G401 (cell line): ENCODE results near the gene ATP1A4. TPM values are rescaled to one million over a fixed set of nuclear protein-coding genes. Genes with fewer than 3 reads are reported as not detected.
"Not testable (repeated sequence)": the region's sequence is repeated elsewhere in the genome, so short reads cannot be mapped to it uniquely, and the experiment has no call there.

Experiments
- DNase-seq: peaks from one replicate; pipeline ENCODE4 v3.0.0-alpha.2; 2015; ENCODE audit warnings: low spot score
- in situ Hi-C: cut with HindIII; loops from 2 replicates; pipeline ENCODE4 v1.10.0; 2016; ENCODE audit warnings: low sequenced_read_pairs, mixed read lengths
- total RNA-seq: library from RNA; depleted of rRNA; stranded (reverse); fragments of >200 nt; shearing (Covaris generic); gene quantifications from 2 replicates; pipeline ENCODE4 v1.2.3, GENCODE V29; 2014; rRNA removed

Gene ATP1A4
- total RNA-seq, result not detected in 2 replicates

DNA sequence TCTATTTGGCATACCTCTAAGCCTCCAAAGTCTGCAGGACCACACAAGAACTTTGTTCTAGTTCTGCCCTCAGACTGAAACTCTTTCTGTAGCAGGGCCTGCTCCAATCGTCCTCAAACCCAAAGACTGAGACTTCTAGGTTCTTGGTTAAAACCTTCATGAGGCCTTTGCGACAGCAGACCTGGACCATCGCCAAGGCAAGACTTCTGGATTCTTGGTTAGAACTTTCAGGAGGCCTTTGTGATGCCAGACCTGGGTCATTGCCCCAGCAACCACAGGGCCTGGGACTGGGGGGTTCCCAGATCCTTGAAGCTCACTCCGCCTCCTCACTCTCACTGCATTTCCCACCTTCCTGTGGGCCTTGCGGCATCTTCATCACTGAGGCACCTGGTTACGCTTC is at the start of gene ATP1A4:
Gene ATP1A4, plus strand, starts transcription at position 301 of the 400 bp plus-strand sequence. CDS start 438 bp downstream, outside the sequence.
- DNase-seq, result no peak
- in situ Hi-C loops, result no loop called here

DNA sequence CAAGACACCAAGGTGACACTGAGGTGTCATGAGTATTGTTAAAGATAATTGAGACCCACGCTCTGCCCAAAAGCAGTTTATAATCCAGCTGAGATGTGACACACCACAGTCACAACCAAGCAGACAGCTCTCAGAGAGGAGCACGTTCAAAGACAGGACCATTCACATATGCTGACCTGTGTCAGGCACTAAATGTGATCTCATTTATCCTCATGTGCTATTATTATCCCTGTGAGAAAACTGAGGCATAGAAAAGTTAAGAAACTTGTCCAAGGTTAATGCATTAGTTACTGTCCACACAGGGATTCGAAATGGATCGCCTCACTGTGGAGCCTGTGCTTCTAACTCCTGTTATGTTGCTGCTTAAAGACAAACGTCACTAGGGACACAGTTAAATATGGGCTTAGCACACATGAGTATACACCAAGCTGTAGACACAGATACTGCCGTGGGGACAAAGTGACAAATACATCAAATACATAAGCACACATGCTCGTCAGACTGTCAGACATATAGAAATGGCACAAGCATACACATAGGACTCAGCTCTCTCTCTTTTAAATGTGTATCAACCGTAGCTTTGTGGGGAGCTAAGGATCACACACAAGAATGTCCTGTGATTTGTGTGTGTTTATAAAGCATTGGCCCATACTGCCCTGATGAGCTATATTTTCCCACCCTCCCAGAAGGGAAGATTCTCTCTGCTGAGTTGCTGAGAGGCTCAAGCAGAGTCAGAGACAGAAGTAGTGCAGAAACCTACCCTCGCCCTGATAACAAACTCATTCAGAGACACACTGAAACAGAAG is 49.5 kb upstream of the ATP1A4 start:
- in situ Hi-C loops, result no loop called here
- DNase-seq, result peak; percentile 48

DNA sequence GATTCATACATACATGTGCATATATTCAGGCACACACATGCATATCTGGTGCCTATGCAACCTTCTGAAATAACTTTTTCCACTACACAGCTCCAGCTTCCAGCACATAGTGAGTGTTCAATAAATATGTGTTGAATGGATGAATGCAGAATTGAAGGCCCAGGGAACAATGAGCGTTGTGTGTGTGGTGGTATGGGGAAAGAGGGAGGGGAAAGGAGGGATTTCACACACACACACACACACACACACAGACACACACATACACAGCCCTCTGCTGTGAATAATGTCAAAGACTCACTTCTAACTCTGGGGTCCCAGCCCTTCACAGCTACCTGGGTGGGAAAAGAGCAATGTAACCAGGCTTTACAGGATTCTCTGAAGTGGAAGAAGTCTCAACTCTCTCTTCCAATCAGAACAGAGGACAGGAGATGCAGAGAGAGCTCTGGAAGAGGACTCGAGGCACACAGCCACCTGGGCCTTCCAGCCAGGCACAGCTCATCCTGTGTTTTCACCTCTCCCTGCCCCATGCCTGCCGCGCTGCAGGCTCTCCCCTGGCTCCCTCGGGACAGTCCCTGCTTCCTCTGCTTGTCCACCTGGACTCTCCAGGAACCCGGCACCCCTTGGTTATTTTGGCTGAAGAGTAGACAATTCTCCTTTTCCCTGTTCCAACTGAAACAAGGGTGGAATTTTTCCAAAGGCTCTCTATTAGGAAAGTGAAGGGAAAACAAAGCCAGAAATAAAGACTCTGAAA is 47.6 kb upstream of the ATP1A4 start:
- DNase-seq, result peak; percentile 84
- in situ Hi-C loops, result no loop called here

DNA sequence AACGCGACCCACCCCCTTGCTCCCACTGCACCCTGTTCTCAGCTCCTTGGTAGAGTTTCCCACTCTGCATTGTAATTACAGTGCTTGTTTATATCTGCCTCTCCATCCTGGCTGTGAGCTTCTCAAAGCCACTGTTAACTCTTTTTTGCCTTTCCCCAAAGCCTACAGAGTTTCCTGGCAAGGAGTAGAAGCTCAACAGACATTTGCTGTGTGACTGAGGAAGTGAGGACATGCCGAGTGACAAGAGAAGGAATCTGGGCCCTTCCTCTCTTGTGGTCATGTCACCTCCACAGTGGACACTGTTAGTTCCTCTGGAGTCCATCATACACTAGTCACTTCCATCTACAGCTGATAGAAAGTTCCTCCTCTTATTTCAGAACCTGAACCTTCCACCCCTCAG is 46.9 kb upstream of the ATP1A4 start:
- in situ Hi-C loops, result no loop called here
- no peak for DNase-seq

DNA sequence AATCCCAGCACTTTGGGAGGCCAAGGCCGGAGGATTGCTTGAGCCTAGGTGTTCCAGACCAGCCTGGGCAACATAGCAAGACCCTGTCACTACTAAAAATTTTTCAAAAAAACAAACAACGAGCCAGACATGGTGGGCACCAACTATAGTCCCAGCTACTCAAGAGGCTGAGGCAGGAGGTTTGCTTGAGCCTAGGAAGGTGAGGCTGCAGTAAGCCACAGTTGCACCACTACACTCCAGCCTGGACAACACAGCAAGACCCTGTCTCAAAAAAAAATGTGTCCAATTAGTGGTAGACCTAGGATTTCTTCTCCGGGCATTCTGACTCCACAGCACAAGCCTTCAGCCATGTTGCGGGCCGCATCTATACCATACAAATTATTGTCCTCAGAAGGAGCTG is 46.2 kb upstream of the ATP1A4 start:
- DNase-seq, result no peak
- in situ Hi-C loops, result no loop called here

DNA sequence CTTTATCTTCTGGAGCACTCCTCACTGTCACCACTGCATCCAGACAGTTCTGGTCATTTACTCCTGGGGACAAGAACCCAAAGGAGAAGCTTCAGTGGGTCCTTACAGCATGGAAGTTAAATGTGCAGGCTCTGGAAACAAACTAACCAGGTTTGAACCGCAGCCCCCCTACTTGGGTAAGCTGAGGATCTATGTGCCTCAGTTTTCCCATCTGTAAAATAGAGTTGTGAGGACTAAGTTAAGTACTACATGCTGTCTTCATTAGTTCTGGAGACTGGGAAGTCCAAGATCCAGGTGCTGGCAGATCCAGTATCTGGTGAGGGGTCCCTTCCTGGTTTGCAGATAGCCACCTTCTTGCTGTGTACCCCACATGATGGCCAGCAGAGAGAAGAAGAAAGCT is 43.9 kb upstream of the ATP1A4 start:
- in situ Hi-C loops, result no loop called here
- no peak for DNase-seq

DNA sequence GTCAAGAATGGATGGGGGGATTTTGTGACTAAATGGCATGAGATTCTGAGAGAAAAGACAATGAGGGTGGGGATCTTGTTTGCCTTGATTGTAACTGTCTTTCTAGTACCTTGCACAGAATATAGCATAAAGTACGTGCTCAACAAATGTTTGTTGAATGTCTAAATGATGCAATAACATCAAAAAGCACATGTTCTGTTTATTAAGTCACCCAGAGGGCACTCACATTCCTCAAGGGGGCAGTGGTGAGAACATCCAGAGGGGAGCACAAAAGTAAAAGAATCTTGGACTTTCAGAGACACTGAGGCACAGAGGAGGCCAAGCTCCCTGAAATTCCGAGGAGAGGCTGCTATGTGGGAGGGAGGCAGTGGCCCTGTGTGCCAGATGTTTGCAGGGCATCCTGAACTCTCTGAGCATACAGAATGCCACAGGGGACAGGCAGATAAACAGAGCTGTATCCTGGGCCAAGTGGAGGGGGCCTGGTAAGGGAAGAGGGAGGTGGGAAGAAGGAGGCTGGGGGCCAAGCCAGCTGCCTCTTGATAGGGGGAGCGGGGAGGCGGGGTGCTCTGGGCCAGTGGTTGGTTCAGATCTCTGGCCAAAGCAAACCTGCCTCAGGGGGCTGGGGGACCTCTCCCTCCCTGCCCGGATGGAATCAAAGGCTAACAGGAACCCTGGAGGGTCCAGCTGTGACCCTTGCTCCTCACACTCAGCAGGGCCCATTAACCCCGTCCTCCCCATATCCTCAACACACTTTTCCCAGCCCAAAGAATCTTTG is 42.3 kb upstream of the ATP1A4 start:
- peak; percentile 39 for DNase-seq
- in situ Hi-C loops, result no loop called here

DNA sequence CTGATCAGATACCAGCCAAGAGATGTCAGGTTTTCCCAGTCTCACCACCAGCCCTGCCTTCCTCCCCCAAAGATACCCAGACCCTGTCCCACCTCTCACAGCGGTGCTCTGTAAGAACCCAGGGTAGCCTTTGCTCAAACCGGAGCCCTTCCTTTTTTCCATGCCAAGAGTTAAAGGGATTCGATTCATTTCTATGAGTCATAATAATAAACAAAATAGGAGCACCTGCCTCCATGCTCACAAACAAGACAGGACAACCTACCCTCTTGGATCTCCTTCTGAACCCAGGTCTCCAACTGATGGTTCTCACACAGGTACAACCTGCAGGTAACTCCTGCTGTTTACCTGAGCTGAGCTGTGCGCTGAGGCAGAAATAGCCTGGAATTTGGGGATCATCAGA is 41.7 kb upstream of the ATP1A4 start:
- in situ Hi-C loops, result no loop called here

DNA sequence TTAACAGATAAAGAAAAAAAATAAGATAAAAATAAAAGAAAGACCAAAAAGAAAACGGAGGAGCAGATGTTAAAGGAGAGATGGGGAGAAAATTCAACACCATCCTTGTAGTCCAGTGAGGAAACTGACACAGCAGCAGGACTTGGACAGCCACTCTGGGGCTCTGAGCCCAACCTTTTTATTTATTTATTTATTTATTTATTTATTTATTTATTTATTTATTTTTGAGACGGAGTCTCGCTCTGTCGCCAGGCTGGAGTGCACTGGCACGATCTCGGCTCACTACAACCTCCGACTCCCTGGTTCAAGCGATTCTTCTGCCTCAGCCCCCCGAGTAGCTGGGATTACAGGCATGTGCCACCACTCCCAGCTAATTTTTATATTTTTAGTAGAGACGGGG is 39.9 kb upstream of the ATP1A4 start:
- in situ Hi-C loops, DNase-seq: not testable (repeated sequence)

More for the DNA sequence above, 41.7 kb upstream of the ATP1A4 start:
- DNase-seq, result no peak

DNA sequence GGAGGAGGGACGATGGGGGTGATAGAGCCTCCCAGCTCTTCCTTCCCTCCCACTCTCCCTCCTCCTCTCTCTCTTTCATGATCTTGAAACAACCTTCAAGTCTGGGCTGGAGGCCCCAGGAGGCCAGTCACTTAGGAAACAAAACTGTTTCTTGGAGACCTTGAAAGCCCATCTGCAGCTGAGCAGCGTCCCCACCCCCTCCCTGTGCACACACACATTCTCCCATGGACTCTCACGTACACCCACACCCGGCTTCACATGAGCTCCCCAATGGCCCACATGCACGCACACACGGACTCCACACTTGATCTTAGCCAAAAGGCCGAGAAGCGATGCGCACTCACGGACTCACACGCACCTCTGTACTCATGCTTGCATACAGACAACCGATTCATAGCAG is 39.0 kb upstream of the ATP1A4 start:
- in situ Hi-C loops, result no loop called here
- DNase-seq, result no peak

DNA sequence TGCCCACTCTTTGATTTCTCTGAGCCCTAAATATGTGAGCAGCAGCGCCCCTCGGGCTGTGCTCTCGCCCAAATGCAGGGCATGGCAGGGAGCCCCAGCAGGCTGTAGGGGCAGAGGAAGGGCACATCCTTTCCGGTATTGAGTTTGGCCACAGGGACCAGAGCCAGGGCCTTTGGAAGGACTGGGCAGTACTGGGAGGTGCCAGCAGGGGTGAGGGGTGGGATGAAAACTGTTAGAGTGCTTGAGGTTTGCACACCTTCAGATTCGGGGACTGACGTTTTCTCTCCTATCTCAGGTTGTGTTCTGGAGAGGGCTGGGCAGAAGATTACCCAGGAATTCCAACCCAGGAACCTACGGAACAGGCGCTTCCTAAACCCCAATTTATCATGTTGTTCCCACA is 38.0 kb upstream of the ATP1A4 start:
- in situ Hi-C loops, result no loop called here
- DNase-seq, result no peak

DNA sequence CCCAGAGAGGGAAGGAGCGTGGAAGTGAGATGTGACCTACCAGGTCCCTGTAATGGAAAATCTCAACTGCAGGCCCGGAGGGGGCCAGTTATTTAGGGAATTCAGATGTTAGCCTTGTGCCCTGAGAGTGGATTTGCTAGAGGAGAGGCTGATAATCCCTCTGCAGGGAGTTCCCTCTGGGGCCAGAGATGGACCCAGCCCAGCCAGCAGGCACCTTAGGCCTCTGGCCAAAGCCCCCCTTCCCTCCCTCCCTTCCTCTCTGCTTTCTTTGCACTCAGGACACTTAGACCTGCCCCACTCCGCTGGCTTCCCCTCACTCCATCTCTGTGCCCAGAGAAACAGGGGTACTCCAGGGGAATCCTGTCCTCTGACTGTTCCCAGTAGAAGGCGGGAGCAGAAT is 37.3 kb upstream of the ATP1A4 start:
- no peak for DNase-seq
- in situ Hi-C loops, result no loop called here

DNA sequence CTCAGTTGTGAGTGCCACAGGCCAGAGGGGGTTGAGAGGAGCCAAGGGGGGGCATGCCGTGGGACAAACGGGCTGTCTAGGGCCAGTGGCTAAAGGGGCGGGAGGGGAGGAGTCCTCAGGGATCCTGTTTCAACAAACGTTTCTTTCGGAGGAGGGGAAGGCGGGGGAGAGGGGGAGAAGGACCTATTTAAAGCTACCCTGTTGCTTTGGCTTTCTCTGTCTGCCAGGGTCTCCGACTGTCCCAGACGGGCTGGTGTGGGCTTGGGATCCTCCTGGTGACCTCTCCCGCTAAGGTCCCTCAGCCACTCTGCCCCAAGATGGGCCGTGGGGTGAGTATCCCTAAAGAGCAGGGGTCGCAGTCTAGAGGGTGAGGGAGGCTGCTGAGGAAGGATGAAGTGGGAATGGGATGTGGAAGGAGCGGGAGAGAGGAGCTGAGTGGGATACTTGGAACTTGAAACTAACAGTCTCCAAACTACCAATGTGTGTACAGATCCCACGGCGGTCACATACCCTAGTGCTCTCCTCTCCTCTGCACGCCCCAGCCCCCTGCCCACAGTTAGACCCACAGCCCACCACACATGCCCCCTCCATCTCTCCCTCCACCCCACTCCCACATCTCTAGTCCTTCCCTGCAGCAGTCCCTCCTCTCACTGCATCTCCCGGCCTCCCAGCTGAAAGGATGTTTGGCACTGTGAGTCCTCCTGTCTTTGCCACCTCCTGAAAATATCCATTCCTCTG is 35.7 kb upstream of the ATP1A4 start, which contains the start of gene ATP1A2:
Gene ATP1A2, plus strand, starts transcription at position 215 of the 738 bp plus-strand sequence. Its CDS starts 103 bp downstream, at position 318.
- in situ Hi-C loops, result no loop called here
- DNase-seq, result no peak

DNA sequence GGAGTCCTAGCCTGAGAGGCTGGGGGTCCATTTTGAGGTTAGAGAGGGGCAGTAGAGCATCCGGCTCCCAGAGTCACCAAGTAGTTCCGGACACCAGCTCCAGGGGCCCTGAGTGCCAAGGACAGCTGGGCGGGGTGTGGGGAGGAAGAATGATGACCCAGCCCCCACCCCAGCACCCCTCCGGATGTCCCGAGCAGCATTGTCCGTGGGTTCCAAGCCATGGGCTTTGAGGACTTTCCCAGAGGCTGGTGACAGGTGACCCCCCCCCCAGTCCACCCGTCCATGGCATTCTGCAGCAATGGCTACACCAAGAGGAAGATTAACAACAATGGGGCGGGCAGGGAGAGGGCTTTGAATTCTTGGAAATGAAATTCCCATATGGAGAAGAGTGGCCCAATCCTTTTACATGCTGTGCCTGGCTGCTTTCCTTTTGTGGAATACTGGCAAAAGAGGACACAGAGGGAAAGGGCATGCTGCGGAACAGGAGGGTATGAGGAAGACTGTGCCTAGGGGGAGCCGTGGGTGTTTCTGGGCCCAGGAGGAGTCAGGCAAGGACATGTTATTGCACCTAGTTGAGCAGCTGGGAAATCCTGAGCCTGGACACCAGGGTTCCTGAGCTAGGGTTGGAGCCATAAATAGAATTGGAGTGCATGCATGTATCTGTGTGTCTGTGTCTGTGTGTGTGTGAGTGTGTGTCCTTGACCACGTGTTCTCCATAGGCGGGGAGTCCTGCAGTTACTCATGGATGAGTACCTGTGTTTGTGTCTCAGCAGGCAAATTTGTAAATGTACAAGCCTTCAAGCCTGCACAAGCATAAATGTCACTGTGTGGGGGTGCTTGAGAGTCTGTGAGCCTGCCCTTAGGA is 34.9 kb upstream of the ATP1A4 start:
- in situ Hi-C loops, result no loop called here

DNA sequence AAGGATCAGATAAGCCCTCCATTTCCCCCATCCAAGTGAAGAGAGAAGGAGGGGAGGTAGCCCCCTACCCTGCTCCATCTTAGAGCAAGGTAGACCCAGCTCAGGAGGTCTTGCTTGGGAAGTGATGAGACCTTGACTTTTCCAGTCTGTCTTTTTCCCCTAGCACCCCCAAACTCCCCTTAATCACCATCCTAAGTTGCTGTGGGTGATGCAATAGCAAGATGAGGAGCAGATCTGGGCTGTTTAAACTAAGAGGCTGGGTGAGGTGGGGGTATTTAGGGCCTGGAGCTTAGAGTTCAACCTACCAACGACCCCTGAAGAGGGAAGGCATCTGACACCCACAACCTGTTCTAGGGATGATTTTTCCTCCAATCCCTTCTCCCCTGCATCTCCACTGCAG is 34.1 kb upstream of the ATP1A4 start:
- DNase-seq, result no peak
- in situ Hi-C loops, result no loop called here

More for the DNA sequence above, 34.9 kb upstream of the ATP1A4 start:
- peak; percentile 95 for DNase-seq

DNA sequence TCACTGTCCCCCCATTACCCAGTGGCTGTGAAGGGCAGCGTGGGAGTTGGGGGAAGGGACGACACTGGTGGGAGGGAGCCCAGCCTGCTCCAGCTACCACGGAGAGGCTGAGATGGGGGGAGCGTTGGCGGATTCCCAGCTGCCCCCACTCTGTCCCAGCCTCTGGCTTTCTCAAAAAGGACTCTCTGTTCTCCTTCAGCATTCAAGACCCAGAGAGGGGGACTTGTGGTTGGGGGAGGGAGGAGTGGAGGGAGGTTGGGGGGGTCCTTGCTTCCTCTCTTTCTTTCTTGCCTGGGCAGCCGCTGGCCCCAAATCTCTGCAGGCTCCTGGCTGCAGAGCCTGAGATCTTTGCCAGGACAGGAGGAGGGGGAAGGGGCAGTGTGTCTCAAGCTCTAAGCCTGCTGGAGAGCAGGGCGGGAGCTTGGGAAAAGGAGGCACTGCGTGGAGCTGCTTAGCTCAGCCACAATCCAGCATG is 33.7 kb upstream of the ATP1A4 start:
- in situ Hi-C loops, result no loop called here
- peak; percentile 95 for DNase-seq

DNA sequence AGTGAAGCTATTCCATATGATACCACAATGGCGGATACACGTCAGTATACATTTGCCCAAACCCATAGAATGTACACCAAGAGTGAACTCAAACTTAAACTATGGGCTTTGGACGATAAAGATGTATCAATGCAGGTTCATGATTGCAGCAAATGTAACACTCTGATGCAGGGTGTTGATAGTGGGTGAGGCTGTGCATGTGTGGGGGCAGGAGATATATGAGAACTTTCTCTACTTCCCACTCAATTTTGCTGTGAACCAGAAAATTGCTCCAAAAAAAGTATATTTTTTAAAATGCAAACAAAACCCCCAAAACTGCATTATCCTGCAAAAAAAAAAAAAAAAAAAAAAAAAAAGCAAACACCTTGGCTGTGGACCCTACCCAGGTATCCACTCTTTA is 32.5 kb upstream of the ATP1A4 start:
- in situ Hi-C loops, result no loop called here
- no peak for DNase-seq

DNA sequence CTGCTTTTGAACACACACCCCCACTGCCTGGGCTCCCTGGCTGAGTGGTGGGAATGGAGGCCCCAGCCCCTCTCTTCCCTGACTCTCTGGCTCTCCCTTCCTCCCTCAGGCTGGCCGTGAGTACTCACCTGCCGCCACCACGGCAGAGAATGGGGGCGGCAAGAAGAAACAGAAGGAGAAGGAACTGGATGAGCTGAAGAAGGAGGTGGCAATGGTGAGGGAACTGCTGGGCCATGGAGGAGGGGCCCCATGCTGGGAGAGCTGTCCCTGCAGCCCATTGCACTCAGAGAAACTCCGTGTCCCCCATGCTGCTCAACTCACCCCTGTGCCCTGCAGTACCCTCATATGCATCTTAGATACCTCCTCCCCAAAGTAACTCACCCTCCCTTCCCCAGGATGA is 30.6 kb upstream of the ATP1A4 start:
- DNase-seq, result no peak
- in situ Hi-C loops, result no loop called here
